ENCODE data around the gene SLC25A22. TPM values are rescaled to one million over a fixed set of nuclear protein-coding genes. Genes with fewer than 3 reads are reported as not detected.

The SLC25A22 gene
- total RNA-seq, 2 experiments from 2014 or later: 35.7 to 38.3 TPM

DNA sequence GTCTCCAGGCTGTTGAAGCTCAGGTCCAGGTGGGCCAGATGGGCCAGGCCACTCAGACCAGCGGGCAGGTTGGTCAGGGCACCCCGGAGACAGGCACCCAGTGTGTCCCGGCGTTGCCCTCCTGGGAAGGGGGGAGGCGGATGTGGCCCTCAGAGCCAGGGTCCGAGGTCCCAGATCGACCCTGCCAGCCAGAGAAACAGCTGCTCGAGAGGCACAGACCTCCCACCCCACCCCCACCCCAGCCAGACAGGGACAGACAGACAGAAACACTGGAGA, 5.3 kb upstream of the SLC25A22 start:
- Mint-ChIP-seq H3K27ac (no peak overlapping the region), H3K4me1 (peaks cover 37% of the 10 kb centered on the region), H3K9me3 (no peaks in the 10 kb centered on the region), H3K36me3 (ENCODE audit: low read depth) (peaks cover 18% of the 10 kb centered on the region), H3K27me3 (no peaks in the 10 kb centered on the region), H3K4me3 (peak overlapping the region; percentile 82)
- ChIA-PET POLR2A (interaction anchor here (1.1 to 4.1 kb wide), 4 partner anchors 7 to 40 kb away, joined by 3 to 21 read pairs (median 16); partner anchors contain the start of genes GATD1, PNPLA2 and TSPAN4), CTCF (no interaction called here)
- no peak for DNase-seq

DNA sequence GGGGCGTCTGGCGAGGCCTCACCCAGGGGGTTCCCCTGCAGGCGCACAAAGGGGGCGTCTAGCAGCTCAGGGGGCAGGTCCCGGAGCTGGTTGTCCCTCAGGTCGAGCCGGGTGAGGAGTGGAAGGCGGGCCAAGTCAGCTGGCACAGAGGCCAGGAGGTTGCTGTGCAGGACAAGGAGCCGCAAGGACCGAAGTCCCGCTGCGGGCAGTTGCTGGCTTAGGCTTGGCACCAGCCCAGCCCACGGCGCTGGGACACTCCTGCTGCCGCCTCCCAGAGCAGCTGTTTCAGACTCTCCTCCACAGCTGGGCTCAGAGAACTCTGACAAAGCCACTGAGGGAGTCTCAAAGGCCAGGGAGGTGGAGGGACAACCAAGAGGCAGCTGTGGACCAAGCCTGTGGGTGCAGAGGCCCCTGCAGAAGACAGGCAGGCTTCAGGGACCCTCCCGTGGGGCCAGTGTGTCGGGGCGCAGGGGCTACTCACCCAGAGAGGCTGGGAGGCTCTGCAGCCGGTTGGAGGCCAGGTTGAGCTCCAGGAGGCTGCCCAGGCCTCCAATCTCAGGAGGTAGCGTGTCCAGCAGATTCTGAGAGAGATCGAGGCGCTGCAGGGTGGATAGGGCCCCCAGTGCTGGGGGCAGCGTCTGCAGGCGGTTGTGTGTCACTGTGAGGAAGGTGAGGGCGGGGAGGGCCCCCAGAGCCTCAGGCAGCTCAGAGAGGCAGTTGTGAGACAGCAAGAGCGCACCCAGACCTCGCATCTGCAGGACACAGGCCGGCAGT, 4.8 kb upstream of the SLC25A22 start:
- Mint-ChIP-seq H3K4me1 (peaks cover 32% of the 10 kb centered on the region), H3K9me3 (no peaks in the 10 kb centered on the region), H3K36me3 (ENCODE audit: low read depth) (peaks cover 18% of the 10 kb centered on the region), H3K27me3 (no peaks in the 10 kb centered on the region), H3K4me3 (peak overlapping the region; percentile 82), H3K27ac (no peak overlapping the region)
- no peak for DNase-seq
- ChIA-PET POLR2A (interaction anchor here (2.3 kb wide), 1 partner anchor 25 kb away, joined by 12 read pairs; the partner anchor contains the start of gene GATD1), CTCF (no interaction called here)

DNA sequence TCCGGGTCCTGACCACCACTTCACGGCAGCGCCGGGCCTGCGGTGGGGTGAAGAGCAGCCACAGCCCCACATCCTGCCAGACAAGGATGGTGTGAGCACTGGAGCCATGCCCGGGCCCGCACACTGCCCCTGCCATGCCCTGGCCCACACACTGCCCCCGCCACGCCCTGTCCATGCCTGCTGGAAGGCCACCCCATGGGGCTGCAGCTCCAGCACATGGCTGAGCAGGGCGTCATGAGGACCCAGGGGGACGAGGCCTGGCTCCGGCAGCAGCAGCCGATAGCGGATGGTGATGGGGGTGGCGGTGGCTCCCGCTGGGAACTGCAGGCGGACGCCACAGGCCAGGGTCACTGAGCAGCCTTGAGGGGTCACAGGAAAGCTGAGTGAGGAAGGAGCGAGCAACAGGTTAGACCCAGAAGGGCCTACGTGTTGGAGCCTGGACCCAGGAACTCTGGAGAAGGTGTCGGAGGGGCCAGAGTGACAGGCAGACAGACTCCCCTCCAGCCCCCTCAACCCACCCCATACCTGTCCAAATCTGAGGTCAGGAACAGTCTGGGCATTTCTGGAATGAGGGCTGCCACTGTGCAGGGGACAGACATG, 4.0 kb upstream of the SLC25A22 start:
- H3K27ac Mint-ChIP-seq: no peak overlapping the region
- H3K4me1 Mint-ChIP-seq: peaks cover 32% of the 10 kb centered on the region
- ChIA-PET POLR2A (interaction anchor here (1.3 kb wide), 1 partner anchor 18 kb away, joined by 3 read pairs; no protein-coding TSS in a partner anchor), CTCF (no interaction called here)
- H3K27me3 Mint-ChIP-seq: no peaks in the 10 kb centered on the region
- H3K4me3 Mint-ChIP-seq: no peak overlapping the region
- H3K9me3 Mint-ChIP-seq: no peaks in the 10 kb centered on the region
- H3K36me3 Mint-ChIP-seq (ENCODE audit: low read depth): peaks cover 18% of the 10 kb centered on the region
- DNase-seq: no peak

DNA sequence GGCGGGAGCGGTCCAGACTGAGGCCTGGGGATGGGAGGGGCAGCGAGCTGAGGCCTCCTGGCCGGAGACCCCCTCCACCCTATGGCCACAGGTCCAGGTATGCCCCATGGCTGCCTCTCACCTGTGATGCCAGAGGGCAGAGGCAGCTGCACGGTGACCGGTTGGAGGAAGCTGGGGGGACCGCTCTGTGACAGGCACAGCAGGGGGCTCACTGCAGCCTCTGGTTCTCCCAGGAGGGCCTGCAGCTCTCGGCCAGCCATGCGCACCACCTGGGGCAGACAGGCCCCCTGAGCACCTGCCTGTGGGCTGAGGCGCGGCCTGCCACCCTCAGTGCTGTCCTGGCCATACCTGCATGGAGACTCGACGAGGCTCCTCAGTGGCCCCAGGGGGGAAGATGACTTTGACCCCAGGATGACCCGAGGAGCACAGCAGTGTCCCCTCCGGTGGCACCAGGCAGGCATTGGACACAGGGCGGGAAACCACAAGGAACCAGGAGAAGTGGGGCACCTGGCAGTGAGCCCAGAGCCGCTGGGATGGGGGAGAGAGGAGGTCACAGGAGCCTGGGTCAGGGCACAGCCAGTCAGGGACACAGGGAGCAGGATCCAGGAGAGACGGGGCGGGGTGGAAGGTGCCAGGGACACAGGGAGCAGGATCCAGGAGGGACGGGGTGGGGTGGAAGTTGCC, 3.2 kb upstream of the SLC25A22 start:
- CTCF ChIA-PET: no interaction called here
- H3K36me3 Mint-ChIP-seq (ENCODE audit: low read depth): peaks cover 18% of the 10 kb centered on the region
- peaks cover 37% of the 10 kb centered on the region for H3K4me1 Mint-ChIP-seq
- no peak for DNase-seq
- no peaks in the 10 kb centered on the region for H3K9me3 Mint-ChIP-seq
- no peak overlapping the region for H3K27ac Mint-ChIP-seq
- H3K27me3 Mint-ChIP-seq: no peaks in the 10 kb centered on the region
- H3K4me3 Mint-ChIP-seq: no peak overlapping the region
- POLR2A ChIA-PET: interaction anchor here (1.3 kb wide), 1 partner anchor 19 kb away, joined by 3 read pairs; no protein-coding TSS in a partner anchor

DNA sequence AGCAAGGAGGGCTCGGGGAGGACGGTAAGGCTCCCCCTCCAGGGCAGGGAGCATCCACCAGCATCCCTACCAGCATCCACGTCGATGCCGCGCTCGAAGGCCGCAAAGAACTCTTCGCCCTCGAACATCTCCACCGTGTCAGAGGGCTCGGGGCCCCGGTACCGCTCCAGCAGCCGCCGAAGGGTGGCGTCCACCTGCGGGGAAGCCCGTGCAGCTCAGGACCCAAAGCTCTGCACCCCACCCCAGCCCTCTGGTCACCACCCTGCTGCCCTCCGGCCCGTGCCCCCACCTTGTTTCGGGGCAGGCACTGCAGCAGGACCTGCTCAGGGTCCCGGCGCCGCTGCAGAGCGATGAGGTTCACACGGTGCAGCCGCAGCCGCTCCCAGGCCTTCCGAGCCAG, 2.4 kb upstream of the SLC25A22 start:
- Mint-ChIP-seq H3K4me1 (peaks cover 36% of the 10 kb centered on the region), H3K4me3 (no peak overlapping the region)

DNA sequence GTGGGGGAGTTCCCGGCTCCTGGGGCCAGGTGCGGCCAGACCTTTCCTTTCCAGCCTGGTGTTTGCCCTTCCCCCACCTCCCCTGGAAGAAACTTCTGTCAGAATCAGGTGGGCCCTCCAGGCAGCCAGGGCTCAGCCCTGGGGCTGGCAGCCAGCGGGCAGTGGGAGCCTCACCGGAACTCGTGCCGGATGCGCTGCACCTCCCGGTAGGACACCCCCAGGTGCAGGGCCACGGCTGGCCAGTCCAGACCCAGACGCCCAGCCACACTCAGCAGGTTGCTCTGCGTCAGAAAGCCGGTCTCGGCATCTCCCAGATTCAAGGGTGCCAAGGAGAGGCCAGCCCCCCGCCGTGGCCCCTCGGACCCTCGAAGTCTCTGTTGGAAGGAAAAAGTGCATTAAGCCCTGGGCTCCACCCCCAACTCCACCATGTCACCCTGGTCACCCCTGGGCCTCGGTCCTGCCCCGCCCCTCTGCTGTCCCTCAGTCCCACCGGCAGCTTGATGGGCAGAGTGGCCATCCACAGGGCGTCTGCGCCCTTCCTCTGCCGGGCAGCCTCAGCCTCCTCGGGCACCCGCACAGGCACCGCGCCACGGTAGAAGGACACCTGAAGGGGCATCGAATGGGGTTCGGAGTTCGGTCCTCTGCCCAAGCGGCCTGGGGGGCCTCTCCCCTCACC, 1.7 kb upstream of the SLC25A22 start:
- POLR2A ChIA-PET: no interaction called here
- CTCF ChIA-PET: no interaction called here
- no peaks in the 10 kb centered on the region for H3K9me3 Mint-ChIP-seq

More for the DNA sequence above, 2.4 kb upstream of the SLC25A22 start:
- CTCF ChIA-PET: no interaction called here
- Mint-ChIP-seq H3K27me3 (no peaks in the 10 kb centered on the region), H3K9me3 (no peaks in the 10 kb centered on the region), H3K36me3 (ENCODE audit: low read depth) (peaks cover 21% of the 10 kb centered on the region), H3K27ac (no peak overlapping the region)
- POLR2A ChIA-PET: no interaction called here
- DNase-seq: no peak

DNA sequence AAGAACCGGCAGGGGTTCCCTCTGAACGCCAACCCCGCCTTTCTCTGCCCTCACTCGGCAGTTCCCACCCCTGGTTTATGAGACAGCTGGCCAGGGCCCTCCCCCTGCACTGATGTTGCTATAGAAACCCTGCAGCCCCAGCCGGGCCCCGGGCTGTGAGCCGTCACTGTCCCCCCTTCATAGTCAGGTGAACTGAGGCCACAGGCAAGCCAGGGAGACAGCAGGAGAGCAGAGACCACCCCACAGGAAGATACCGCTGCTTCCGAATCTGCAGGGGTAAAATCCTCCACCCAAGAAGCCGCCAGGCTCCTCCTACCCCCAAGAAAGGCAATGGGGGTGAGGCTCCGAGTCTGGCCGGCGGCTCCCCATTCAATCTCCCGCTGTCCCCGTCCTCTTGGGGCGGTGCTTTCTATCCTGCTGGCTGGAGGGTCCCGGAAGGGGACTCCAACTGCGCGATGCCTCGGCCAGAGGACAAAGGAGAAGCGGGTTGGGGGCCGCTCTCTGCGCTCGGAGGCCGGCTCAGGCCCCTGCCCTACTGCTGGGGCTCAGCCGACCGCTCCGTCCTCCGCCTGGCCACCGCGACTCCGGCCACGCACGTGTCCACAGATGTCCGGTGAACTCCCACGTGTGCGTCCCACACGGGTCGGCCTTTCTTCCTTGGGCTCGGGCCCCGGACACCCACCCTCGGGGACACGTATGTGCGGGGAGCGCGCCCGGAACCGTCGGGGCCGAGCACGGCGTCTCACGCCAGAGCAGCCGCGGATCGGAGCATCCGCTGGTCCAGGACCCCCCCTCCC, 587 bp downstream of the SLC25A22 start:
- H3K4me3 Mint-ChIP-seq: peak overlapping the region; percentile 93
- POLR2A ChIA-PET: interaction anchor here (0.8 to 3.9 kb wide), 6 partner anchors 8 to 22 kb away, joined by 3 to 35 read pairs (median 16); partner anchors contain the start of genes GATD1, PIDD1, PNPLA2 and RPLP2
- H3K36me3 Mint-ChIP-seq (ENCODE audit: low read depth): peaks cover 22% of the 10 kb centered on the region
- H3K9me3 Mint-ChIP-seq: no peaks in the 10 kb centered on the region
- peak overlapping the region; percentile 89 for H3K27ac Mint-ChIP-seq
- H3K4me1 Mint-ChIP-seq: peaks cover 33% of the 10 kb centered on the region
- CTCF ChIA-PET: interaction anchor here (1.4 kb wide), 1 partner anchor 33 kb away, joined by 3 read pairs; no protein-coding TSS in a partner anchor
- peak; percentile 76 for DNase-seq
- no peaks in the 10 kb centered on the region for H3K27me3 Mint-ChIP-seq

More for the DNA sequence above, 1.7 kb upstream of the SLC25A22 start:
- DNase-seq: no peak
- Mint-ChIP-seq H3K4me3 (no peak overlapping the region), H3K36me3 (ENCODE audit: low read depth) (peaks cover 21% of the 10 kb centered on the region), H3K27me3 (no peaks in the 10 kb centered on the region), H3K4me1 (peaks cover 40% of the 10 kb centered on the region), H3K27ac (no peak overlapping the region)

DNA sequence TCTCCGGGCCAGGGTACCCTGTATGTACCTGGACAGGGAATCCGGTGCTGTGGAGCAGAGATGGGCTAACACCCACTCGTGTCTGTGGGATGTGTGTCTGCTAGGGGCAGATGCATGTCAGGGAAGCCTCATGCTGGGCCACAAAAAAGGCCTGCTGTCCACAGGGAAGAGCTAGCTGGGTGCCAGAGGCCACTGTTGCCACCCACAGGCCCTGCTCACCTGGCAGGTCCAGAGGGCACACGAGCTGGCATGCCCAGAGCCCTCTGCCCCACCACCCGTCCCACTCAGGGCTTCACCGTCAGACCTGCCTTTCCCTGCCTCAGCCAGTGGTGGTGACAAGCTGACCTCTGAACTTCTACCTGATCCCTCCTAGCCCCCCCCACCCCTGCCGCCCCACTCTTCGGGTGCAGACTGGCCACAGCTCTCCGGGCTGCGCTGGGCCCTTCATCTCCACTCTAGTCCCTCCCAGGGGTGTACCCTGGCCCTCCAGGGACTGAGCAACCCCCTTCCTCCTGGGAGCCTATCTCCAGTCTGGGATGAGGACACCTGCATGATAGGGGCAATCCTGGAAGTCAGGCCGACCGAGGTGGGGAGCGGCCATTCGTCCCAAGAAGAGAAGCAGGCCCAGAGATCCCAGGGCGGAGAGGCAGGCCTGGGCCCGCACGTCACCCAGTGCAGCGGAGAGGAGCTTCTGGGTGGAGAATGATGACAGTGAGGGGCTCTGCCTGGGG, 1.4 kb downstream of the SLC25A22 start:
- peak overlapping the region; percentile 89 for H3K27ac Mint-ChIP-seq
- no peaks in the 10 kb centered on the region for H3K27me3 Mint-ChIP-seq
- no peak for DNase-seq
- H3K36me3 Mint-ChIP-seq (ENCODE audit: low read depth): peaks cover 19% of the 10 kb centered on the region
- ChIA-PET CTCF (no interaction called here), POLR2A (interaction anchor here (0.8 to 3.9 kb wide), 10 partner anchors 9 to 221 kb away, joined by 3 to 35 read pairs (median 4); partner anchors contain the start of genes GATD1, PHRF1, PIDD1 and PNPLA2)
- peaks cover 32% of the 10 kb centered on the region for H3K4me1 Mint-ChIP-seq
- no peaks in the 10 kb centered on the region for H3K9me3 Mint-ChIP-seq
- peak overlapping the region; percentile 93 for H3K4me3 Mint-ChIP-seq

DNA sequence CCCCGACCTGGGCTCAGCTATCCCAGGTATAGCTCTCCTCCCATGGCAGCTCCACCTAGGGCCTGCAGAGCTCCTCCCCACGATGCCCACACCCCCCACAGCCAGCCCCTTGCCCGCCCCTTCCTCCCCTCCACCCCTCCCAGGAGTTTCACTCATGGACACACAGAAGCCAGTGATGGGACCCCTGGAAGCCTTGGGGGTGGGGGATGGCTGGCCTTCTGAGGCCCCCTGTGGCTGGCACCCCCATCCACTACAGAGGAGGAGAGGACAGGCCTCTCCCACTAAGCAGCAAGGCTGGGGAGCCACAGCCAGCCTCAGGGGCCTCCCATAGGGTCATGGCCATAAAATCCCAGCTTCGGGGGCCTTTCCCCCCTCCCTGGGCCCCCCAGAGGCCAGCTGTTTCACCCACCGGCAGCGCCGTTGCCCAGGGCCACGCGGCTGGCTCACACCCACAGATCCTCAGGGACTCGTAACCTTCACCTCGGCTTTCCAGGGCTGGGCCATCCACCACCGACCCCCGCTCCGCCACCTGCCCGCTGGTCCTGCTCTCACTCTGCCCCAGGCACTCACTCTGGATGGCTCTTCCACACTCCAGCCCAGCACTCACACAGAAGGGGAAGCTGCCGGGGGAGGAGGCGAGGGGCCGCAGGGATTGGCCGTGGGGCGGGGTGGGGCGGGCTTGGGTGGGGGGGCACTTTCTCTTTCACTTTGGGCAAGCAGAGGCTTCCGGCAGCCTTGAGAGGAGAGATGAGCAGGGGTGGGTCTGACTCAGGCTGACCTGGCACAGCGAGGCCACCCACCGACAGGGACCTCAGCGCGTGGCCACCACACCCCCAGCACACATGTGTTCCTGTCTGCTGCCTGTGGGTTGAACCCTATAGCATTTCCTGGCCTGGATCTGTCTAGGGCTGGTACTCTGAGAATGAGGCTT, 2.2 kb downstream of the SLC25A22 start:
- H3K4me1 Mint-ChIP-seq: peaks cover 30% of the 10 kb centered on the region
- H3K4me3 Mint-ChIP-seq: peak overlapping the region; percentile 93
- H3K27ac Mint-ChIP-seq: peak overlapping the region; percentile 89
- ChIA-PET POLR2A (interaction anchor here (0.6 to 3.9 kb wide), 11 partner anchors 8 to 220 kb away, joined by 3 to 35 read pairs (median 4); partner anchors contain the start of genes GATD1, PHRF1, PIDD1 and PNPLA2), CTCF (no interaction called here)
- DNase-seq: peak; percentile 87
- peaks cover 17% of the 10 kb centered on the region for H3K36me3 Mint-ChIP-seq (ENCODE audit: low read depth)
- H3K9me3 Mint-ChIP-seq: no peaks in the 10 kb centered on the region
- H3K27me3 Mint-ChIP-seq: no peaks in the 10 kb centered on the region

DNA sequence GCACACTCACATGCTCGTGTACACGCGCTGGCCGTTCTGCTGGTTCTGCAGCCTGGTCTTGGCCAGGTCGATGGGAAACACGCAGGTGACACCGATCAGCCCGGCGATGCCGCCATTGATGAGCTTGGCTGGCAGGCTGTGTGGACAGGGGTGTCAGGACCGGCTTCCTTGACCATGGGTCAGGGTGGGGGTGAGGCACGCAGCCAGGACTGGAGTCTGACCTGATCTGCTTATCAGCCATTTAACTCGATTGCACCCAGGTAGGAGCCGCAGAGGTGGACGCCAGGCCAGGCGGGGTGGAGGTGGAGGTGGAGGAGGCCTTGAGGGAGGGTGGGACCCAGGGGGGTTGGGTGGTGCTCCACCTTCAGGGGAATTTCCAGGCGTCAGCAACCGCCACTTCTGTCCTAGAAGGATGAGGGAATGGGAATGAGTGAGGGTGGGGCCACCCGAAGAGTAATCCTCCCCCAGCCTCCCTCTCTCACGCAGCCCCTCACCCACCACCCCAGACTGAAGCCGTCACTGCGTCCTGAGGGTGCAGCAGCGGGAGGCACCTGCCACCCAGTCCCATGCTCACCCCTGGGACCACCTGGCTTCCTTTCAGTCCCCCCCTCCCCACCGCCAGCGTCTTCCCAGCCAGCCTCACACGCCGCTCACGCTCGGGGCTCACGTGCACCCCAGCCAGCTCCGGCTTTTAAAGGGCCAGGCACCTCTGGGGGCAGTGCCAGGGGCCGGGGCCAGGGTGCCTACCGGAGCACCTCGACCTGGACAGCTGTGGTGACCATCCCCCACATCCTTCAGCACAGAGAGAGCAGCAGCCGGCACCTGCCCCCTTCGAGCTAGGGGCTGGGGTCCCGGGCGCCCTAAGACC, 3.1 kb downstream of the SLC25A22 start:
- ChIA-PET CTCF (no interaction called here), POLR2A (interaction anchor here (0.6 to 3.9 kb wide), 6 partner anchors 9 to 219 kb away, joined by 3 to 35 read pairs (median 12); partner anchors contain the start of genes GATD1, PHRF1, PIDD1 and RPLP2)
- Mint-ChIP-seq H3K4me1 (peaks cover 35% of the 10 kb centered on the region), H3K27me3 (no peaks in the 10 kb centered on the region), H3K36me3 (ENCODE audit: low read depth) (peaks cover 14% of the 10 kb centered on the region), H3K27ac (peak overlapping the region; percentile 16), H3K4me3 (peak overlapping the region; percentile 93), H3K9me3 (no peaks in the 10 kb centered on the region)
- no peak for DNase-seq

All from activated CD4-positive, alpha-beta memory T cell treated with anti-CD3 and anti-CD28 coated beads, Interleukin-2, amount 10 ng/mL, durations not matched to agents 7 days and 5 days (primary cell).